IPS-18c (cell line): ENCODE data around the gene ANXA7.
"Not testable (repeated sequence)": the region's sequence is repeated elsewhere in the genome, so short reads cannot be mapped to it uniquely, and the experiment has no call there.

Source experiments
- H3K4me3 ChIP-seq: 2 replicates; pipeline ENCODE4 v1.7.0; 2013; ENCODE audit warnings: low read depth, mild to moderate bottlenecking, low read length, moderate library complexity; ENCODE audit not compliant: insufficient read depth
- H3K9me3 ChIP-seq: one replicate; pipeline ENCODE4 v1.6.1; 2013; ENCODE audit warnings: mild to moderate bottlenecking, low read length, moderate library complexity; ENCODE audit not compliant: control insufficient read depth, insufficient read depth

Gene ANXA7

DNA sequence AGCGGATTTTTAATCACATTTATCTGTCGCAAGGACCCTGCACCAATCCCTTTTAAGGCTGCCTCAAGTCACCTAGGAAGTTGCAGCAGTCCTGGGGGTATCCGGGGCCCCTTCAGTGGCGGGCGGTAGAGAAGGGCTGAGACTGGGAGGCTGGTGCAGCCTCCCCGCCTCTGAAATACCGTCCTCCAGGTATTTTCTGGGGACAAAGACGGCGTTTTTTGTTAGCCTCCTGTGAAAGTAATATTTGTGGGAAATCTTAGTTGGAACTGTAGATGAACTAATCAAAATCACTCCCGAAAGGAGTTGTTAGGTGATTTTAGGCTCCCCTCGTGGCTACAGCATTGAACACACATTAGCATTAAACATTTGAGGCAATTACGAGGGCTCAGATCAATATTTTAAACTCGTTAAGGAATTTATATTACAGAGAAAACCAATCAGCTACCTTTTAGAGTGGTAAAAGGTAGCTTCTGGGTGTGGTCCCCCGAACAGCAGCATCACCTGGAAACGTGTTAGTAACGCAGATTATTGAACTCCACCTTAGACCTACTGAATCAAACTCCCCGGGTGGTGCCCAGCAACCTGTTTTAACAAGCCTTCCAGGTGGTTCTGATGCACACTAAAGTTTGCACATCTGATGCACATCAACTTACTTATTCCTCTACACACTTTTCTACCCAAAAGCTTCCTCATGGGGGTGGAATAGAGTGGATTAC lies 530 bp upstream of the ANXA7 start:
- Histone ChIP-seq H3K4me3 (peak overlapping the region; percentile 99), H3K9me3 (no peaks in the 10 kb centered on the region)

DNA sequence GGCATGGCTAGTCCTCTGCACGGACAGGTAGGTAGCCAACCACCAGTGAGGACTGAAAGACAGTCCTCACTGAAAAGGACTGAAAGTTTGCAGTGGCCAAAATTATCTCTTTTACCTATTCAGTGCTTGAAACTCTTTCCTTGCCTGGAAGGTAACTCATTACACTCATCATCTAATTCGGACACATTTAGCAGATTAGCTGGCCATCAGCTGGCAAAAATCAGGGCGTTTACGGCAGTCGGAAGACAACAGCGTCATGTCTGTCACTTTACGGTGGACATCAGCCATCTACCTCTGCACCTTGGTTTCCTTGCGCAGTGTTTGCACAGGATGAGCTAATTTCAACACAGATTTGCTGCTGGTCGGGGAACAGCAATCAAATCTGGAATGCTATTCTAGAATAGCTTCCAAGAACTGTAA lies 740 bp downstream of the ANXA7 start:
- Histone ChIP-seq H3K4me3 (peak overlapping the region; percentile 99), H3K9me3 (no peaks in the 10 kb centered on the region)

DNA sequence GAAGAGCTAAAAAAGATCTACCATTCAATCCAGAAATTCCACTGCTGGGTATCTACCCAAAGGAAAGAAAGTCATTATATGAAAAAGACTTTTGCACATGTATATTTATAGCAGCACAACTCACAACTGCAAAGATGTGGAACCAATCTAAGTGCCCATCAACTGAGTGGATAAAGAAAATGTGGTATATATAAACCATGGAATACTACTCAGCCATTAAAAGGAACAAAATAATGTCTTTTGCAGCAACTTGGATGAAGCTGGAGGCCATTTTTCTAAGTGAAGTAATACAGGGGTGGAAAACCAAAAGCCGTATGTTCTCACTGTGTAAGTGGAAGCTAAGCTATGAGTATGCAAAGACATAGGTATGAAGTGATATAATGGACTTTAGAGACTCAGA lies 3.0 kb downstream of the ANXA7 start:
- no peak overlapping the region for H3K4me3 ChIP-seq
- no peaks in the 10 kb centered on the region for H3K9me3 ChIP-seq

DNA sequence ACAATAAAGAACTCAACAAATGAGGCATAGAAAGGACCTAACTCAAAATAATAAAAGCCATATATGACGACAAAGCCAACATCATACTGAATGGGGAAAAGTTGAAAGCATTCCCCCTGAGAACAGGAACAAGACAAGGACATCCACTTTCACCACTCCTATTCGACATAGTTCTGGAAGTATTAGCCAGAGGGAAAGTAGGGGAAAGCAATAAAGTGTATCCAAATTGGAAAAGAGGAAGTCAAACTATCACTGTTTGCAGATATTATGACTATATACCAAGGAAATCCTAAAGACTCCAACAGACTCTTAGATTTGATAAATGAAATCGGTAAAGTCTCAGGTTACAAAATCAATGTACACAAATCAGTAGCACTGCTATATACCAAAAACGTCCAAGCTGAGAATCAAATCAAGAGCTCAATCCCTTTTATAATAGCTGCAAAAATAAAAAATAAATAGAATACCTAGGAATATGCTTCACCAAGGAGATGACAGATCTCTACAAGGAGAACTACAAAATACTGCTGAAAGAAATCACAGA lies 4.8 kb downstream of the ANXA7 start:
- no peak overlapping the region for H3K4me3 ChIP-seq
- no peaks in the 10 kb centered on the region for H3K9me3 ChIP-seq

DNA sequence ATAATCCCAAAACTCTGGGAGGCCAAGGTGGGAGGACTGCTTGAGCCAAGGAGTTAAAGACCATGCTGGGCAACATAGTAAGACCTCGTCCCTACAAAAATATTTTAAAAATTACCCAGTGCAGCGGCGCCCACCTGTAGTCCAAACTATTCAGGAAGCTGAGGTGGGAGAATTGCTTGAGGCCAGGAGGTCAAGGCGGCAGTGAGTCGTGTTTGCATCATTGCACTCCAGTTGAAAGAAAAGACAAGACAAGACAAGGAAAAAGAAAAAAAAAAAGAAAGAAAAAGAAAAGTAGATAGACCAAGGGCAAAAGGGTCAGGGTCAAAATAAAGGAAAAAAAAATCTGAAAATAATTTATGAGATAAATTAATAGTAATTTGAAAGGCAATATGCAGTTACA lies 5.8 kb downstream of the ANXA7 start:
- H3K4me3 ChIP-seq: no peak overlapping the region
- H3K9me3 ChIP-seq: no peaks in the 10 kb centered on the region

DNA sequence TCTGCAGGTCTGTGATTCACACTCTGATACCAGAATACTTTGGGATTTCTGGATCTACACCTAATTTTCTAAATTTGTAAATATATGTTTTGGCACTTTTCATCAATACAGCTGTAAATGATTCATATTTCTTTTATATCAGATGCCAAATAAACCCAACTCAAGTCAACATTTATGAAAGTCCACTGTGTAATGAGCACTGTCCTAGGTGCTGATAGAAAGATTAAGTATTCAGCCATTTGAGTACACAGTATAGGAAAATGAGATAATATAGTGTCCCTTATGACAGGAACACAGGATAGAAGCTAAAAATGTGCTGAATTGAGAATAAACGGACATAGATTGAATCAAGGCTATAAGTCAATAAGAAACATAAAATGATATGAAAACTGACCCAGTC lies 6.4 kb downstream of the ANXA7 start:
- Histone ChIP-seq H3K4me3 (no peak overlapping the region), H3K9me3 (no peaks in the 10 kb centered on the region)

DNA sequence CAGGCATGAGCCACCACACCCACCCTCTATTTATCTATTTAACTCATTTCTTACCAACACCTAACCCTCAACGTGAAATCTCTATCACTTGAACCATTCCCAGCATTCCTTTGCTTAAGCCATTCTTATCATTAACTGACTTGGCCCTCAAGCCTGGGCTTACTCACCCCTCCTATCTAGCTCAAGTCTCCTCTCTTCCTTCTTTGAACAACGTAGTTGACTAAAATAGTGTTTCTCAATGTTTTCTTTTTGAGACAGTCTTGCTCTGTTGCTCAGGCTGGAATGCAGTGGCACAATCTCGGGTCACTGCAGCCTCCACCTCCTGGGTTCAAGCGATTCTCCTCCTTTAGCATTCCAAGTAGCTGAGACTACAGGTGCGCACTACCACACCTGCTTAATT lies 7.0 kb downstream of the ANXA7 start:
- no peak overlapping the region for H3K4me3 ChIP-seq

DNA sequence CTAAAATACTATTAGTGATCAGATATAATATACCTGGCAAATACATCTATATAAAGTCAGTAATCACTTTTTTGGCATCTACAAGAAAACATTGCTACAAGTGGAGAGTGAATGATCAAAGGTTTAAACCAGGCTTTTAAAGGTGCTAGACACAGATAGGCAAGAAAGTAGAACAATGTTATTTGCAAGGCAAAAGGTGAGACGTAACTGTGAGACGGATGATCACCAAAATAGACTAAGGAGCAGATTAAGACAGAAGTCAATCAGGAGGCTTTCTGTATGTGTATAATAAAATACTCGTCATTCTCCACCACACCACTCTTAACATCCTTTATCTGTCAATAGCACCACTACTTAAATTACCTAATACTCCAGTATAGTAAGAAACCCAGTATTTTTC lies 8.3 kb downstream of the ANXA7 start:
- Histone ChIP-seq H3K9me3 (no peaks in the 10 kb centered on the region), H3K4me3 (no peak overlapping the region)

More for the DNA sequence above, 7.0 kb downstream of the ANXA7 start:
- no peaks in the 10 kb centered on the region for H3K9me3 ChIP-seq

DNA sequence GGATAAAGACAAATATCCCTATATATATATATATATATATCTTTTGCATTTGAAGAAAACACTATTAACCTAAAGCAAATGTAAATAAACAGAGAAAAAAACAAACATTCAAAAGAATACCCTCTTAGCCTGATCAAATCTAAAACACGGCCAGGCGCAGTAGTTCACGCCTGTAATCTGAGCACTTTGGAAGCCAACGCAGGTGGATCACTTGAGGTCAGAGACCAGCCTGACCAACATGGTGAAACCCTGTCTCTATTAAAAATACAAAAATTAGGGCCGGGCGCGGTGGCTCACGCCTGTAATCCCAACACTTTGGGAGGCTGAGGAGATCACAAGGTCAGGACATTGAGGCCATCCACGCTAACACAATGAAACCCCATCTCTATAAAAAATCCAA lies 9.2 kb downstream of the ANXA7 start:
- H3K4me3 ChIP-seq: no peak overlapping the region
- no peaks in the 10 kb centered on the region for H3K9me3 ChIP-seq

DNA sequence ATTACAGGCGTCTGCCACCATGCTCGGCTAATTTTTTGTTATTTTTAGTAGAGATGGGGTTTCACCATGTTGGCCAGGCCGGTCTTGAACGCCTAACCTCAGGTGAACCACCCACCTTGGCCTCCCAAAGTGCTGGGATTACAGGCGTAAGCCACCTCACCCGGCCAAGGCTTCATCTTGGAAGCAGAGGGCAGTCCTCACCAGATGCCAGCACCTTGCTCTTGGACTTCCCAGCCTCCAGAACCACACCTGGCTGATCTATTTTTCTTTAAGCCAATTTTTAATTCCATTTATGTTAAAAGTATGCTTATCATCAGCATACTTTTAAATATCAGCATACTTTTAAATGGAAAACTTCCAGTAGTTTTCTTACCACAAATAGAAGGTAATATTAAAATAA lies 12.2 kb downstream of the ANXA7 start:
- no peak overlapping the region for H3K4me3 ChIP-seq
- no peaks in the 10 kb centered on the region for H3K9me3 ChIP-seq

DNA sequence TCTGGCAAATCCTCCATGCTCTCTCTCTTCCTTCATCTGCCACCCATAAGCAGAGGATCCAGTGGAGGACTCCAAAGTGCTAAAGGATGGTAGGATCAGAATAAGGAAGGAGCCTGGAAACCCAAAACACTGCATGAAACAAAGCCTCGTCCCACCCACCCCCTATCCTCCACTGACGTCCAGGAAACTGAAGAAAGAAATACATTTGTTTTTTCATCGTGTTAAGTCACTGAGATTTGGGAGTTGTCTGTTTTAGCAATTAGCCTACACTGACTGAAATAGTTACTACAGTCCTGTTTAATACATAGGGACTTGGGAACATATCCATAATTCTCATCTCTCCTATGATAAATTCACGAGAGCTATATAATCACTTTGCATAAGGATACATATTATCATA lies 14.8 kb downstream of the ANXA7 start:
- no peaks in the 10 kb centered on the region for H3K9me3 ChIP-seq
- H3K4me3 ChIP-seq: no peak overlapping the region

DNA sequence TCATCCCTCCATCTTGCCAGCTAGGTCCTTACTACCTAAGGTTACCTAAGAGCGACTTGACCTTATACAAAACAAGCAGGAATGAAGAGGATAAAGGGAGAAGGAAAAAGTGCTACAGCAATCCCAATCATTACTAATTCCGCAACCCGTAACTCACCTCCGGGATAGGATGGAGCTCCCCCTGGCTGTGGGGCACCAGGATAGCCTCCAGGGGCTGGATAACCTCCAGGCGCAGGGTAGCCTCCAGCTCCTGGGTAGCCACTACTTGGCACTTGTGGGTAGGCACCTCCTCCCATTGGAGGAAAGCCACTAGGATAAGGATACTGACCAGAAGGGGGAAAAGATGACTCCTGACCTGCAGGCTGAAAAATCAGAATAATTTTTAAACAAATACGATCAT lies 15.8 kb downstream of the ANXA7 start:
- H3K4me3 ChIP-seq: no peak overlapping the region

DNA sequence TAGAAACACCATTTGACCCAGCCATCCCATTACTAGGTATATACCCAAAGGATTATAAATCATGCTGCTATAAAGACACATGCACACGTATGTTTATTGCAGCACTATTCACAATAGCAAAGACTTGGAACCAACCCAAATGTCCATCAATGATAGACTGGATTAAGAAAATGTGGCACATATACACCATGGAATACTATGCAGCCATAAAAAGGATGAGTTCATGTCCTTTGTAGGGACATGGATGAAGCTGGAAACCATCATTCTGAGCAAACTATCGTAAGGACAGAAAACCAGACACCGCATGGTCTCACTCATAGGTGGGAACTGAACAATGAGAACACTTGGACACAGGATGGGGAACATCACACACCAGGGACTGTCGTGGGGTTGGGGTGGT lies 19.5 kb downstream of the ANXA7 start:
- H3K4me3 ChIP-seq, H3K9me3 ChIP-seq: not testable (repeated sequence)

More for the DNA sequence above, 15.8 kb downstream of the ANXA7 start:
- H3K9me3 ChIP-seq: no peaks in the 10 kb centered on the region

DNA sequence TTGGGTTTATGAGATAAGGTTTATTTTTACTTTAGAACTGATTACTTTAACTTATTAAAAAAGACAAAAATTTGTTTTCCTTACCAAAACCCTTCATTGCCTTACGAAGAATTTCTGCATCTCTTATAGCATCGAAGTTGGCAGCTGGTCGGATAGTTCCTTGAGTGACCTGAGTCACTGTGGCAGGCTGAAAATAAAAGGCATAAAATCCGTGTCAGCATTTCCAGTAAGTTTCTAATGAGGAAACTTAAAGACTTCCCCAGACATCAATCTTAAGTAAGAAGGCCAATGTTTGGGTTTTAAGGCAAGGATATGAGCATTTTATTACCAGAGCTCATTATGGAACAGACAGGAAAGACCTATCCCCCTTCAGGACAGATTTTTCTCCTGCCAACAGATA lies 25.6 kb downstream of the ANXA7 start:
- Histone ChIP-seq H3K9me3 (no peaks in the 10 kb centered on the region), H3K4me3 (no peak overlapping the region)

DNA sequence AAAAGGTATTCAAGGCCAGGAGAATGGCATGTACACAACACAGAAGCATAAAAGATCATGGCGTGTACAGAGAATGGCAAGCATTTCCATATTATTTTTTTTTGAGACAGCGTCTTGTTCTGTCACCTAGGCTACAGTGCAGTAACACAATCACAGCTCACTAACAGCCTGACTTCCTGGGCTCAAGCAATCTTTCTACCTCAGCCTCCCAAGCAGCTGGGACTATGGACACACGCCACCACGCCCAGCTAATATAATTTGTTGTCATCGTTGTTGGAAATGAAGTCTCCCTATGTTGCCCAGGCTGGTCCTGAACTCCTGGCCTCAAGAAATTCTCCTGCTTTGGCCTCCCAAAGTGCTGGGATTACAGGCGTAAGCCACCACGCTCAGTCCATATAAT lies 27.3 kb downstream of the ANXA7 start:
- H3K9me3 ChIP-seq: no peaks in the 10 kb centered on the region
- H3K4me3 ChIP-seq: no peak overlapping the region

DNA sequence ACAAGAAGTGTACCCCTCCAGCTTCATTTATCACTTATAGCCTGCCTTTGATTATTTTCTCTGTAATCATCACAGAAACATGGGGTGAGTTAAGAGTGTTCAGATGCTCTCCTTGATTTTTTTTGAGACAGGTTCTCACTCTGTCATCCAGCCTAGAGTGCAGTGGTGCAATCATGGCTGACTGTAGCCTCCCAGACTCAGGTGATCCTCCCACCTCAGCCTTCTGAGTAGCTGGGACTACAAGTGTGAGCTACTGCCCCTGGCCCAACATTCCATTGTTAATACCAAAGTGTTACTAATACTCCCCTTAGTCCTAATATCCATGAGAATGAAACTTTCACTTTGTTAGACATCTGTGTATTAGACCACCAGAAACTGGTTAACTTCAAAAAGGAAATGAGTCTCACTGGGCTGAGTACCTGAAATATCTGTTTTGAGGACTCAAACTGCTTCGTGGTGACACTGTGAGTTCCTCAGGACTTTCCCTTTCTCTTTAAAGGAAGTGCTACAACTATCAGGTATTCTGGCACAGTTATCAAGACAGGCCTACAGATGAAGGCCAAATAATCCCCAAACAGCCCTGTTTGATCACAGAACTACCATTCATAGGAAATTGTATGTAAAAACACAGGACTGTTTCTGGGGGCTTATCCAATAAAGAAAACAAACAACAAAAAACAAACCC lies 34.7 kb downstream of the ANXA7 start:
- H3K4me3 ChIP-seq: no peak overlapping the region

DNA sequence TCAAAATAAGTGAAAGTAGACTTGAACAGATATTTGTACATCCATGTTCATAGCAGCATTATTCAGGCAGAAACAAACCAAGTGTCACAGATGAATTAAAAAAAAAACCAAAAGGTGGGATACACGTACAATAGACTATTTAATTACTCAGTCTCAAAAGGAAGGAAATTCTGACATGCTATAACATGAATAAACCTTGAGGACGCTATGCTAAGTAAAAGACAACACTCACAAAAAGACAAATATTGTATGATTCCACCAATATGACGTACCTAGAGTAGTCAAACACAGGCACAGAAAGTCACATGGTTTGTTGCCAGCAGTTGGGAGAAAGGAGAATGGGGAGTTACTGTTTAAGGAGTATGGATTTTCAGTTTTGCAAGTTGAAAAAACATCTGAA lies 37.2 kb downstream of the ANXA7 start:
- Histone ChIP-seq H3K4me3 (no peak overlapping the region), H3K9me3 (no peaks in the 10 kb centered on the region)

More for the DNA sequence above, 34.7 kb downstream of the ANXA7 start:
- no peaks in the 10 kb centered on the region for H3K9me3 ChIP-seq

DNA sequence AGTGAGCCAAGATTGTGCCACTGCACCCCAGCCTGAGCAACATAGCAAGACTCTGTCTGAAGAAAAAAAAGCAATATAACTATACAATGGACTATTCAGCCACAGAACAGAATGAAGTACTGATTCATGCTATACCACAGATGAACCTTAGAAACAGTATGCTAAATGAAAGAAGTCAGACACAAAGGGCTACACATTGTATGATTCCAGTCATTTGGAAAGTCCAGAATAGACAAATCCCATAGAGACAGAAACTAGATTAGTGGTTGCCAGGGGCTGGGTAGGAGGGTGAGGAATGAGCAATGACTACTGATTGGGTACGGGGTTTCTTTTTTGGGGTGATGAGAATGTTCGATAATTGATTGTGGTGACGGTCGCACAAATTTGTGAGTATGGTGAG lies 45.6 kb downstream of the ANXA7 start:
- H3K4me3 ChIP-seq: no peak overlapping the region
- H3K9me3 ChIP-seq: no peaks in the 10 kb centered on the region
